ENCODE measurements around the gene ASB10. TPM values are rescaled to one million over a fixed set of nuclear protein-coding genes. Genes with fewer than 3 reads are reported as not detected.

Gene ASB10, protein sequence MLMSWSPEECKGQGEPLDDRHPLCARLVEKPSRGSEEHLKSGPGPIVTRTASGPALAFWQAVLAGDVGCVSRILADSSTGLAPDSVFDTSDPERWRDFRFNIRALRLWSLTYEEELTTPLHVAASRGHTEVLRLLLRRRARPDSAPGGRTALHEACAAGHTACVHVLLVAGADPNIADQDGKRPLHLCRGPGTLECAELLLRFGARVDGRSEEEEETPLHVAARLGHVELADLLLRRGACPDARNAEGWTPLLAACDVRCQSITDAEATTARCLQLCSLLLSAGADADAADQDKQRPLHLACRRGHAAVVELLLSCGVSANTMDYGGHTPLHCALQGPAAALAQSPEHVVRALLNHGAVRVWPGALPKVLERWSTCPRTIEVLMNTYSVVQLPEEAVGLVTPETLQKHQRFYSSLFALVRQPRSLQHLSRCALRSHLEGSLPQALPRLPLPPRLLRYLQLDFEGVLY
- total RNA-seq = not detected

GRCh38 chr7:151186640-151187408 is at the start of gene ASB10:
ASB10 (minus strand) TSS chr7:151187250; CDS start chr7:151187130, 120 bp downstream.
- Mint-ChIP-seq H3K4me1 (no peaks in the 10 kb centered on the region), H3K27ac (no peak within 1 kb of the TSS), H3K9me3 (ENCODE audit: low read depth) (no peaks in the 10 kb centered on the region), H3K36me3 (no peaks in the 10 kb centered on the region), H3K27me3 (peaks cover 12% of the 10 kb centered on the region), H3K4me3 (no peak within 1 kb of the TSS)
- ATAC-seq (no peak), DNase-seq (no peak)
- CTCF ChIA-PET = interaction anchor here (0.9 to 1.6 kb wide), 2 partner anchors 57 to 77 kb away, joined by 3 to 5 read pairs; no protein-coding TSS in a partner anchor

DNA sequence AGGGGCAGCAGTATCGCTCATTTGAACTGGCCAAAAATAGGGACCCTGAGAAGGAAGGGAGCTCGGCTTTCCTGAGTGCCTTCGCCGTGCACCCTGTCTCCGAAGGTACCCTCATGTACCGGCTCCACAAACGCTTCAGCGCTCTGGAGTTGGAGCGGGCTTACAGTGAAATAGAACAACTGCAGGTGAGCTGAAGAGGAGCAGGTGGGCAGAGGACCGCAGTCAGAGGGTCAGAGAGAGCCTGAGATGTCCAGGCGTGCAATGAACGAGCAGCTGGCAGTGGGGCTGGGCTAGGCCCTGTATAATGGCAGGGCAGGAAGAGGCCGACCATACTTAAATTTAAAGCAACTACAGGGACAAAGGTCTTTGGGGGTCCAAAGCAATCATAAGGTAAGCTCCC is 49.4 kb upstream of the ASB10 start:
- Mint-ChIP-seq H3K27me3 (no peaks in the 10 kb centered on the region), H3K36me3 (peaks cover 14% of the 10 kb centered on the region), H3K27ac (no peak overlapping the region), H3K4me3 (no peak overlapping the region), H3K4me1 (peaks cover 23% of the 10 kb centered on the region), H3K9me3 (ENCODE audit: low read depth) (no peaks in the 10 kb centered on the region)
- DNase-seq (no peak), ATAC-seq (no peak)
- CTCF ChIA-PET = interaction anchor here (0.7 to 1.5 kb wide), 4 partner anchors 8 to 113 kb away, joined by 3 to 4 read pairs (median 3); no protein-coding TSS in a partner anchor

DNA sequence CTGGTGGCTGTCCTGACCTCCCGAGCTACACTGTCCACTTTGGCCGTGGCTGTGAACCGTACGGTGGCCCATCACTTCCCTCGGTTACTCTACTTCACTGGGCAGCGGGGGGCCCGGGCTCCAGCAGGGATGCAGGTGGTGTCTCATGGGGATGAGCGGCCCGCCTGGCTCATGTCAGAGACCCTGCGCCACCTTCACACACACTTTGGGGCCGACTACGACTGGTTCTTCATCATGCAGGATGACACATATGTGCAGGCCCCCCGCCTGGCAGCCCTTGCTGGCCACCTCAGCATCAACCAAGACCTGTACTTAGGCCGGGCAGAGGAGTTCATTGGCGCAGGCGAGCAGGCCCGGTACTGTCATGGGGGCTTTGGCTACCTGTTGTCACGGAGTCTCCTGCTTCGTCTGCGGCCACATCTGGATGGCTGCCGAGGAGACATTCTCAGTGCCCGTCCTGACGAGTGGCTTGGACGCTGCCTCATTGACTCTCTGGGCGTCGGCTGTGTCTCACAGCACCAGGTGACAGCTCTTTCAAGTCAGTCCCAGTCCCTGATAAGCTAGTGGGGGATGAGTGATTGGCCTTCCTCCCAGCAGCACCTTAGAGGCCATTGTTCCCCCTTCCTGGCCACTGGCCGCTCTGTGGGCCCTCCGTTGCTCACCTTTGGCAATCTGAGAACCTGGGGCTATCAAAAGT is 48.2 kb upstream of the ASB10 start:
- Mint-ChIP-seq H3K9me3 (ENCODE audit: low read depth) (no peaks in the 10 kb centered on the region), H3K4me1 (peaks cover 25% of the 10 kb centered on the region), H3K27ac (no peak overlapping the region), H3K36me3 (peaks cover 14% of the 10 kb centered on the region), H3K27me3 (no peaks in the 10 kb centered on the region), H3K4me3 (no peak overlapping the region)
- DNase-seq = no peak
- ATAC-seq = no peak
- CTCF ChIA-PET = interaction anchor here (4.7 kb wide), 1 partner anchor 9 kb away, joined by 47 read pairs; no protein-coding TSS in a partner anchor

- Mint-ChIP-seq H3K9me3 (ENCODE audit: low read depth) (no peaks in the 10 kb centered on the region), H3K4me3 (peak overlapping the region; percentile 100), H3K4me1 (peaks cover 25% of the 10 kb centered on the region), H3K27me3 (no peaks in the 10 kb centered on the region), H3K27ac (peak overlapping the region; percentile 100), H3K36me3 (peaks cover 12% of the 10 kb centered on the region)
- CTCF ChIA-PET = interaction anchor here (1.4 to 4.7 kb wide), 2 partner anchors 10 to 14 kb away, joined by 3 to 47 read pairs; no protein-coding TSS in a partner anchor
- ATAC-seq (no peak), DNase-seq (no peak)
Observed at GRCh38 chr7:151233804-151234203, 46.8 kb upstream of the ASB10 start.

DNA sequence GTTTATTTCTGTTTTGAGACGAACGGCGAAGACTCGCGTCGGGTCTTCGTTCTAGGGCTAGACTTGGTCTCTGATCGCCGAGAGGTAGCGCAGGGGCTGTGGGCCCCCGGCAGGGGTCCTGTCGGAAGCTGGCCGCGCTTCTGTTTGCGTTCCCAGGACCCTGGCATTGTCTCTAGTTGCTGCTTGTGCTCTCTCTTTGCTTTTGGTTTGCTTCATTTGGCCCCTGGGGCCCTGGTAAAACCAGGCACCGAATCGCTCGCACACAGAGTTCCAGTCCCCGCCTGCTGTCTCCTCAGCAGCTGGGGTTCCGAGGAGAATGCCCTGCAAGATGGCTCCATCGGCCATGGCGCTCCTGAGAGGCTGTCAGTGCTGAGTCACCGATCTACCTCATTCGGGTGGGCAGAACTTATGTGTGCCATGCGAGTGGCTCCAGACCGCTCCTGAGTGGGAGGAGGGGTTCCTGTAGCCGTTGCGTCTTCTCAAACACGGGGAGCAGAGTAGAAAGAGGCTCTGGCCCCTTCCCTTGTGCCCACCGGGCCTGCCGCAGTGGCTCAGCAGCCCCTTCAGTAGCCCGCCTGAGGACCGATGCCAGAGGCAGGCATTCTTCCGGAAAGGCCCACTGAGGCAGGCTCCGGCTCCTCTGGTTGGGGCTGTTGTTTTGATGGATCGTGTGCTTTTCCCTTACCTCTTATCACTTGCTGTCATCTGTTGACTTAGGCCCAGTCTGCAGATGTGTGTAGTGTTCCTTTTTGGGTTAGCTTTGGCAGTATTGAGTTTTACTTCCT is 46.1 kb upstream of the ASB10 start:
- H3K27ac Mint-ChIP-seq = peak overlapping the region; percentile 100
- H3K9me3 Mint-ChIP-seq (ENCODE audit: low read depth) = no peaks in the 10 kb centered on the region
- CTCF ChIA-PET = interaction anchor here (0.8 to 4.7 kb wide), 7 partner anchors 11 to 270 kb away, joined by 3 to 47 read pairs (median 3); no protein-coding TSS in a partner anchor
- DNase-seq = peak; percentile 87
- peaks cover 30% of the 10 kb centered on the region for H3K4me1 Mint-ChIP-seq
- no peaks in the 10 kb centered on the region for H3K27me3 Mint-ChIP-seq
- peaks cover 12% of the 10 kb centered on the region for H3K36me3 Mint-ChIP-seq
- peak; percentile 77 for ATAC-seq
- peak overlapping the region; percentile 100 for H3K4me3 Mint-ChIP-seq

DNA sequence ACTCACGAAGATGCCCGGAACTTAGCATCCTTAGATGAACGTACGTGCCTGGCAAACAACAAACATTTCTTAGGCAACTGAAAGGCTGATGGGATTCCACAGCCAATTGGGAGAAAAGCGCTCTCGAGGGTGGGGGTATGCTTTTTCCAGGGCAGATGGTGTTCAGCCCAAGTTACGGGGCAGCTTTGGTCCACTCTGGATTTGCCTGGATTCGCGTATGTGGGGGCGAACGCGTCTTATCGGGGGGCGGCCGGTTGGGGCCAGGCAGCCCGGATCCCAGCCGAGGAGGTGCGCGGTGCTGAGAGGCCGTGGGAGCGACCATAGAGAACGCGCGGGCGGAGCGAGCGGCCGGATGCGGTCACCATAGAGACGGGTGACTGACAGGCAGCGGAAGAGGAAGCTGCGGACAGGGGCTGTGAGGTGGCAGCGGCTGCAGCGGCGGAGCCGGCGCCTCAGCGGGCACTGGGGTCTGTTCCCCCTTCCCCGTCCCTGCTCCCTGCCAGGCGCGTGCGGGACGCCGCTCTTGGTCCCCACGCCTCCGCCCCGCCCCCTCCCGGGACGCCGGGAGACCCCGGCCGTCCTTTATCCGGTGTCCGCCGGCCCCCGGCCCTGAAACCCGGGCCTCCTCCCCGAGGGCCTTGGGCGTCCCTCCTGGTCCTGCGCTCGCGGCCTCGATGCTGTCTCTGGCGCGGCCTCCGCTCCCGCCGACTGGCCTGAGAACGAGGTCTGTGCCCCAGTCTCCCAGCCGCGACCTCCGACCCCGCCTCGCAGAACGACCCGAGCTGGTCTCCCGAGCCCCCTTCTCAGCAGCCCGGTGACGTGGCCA is 45.3 kb upstream of the ASB10 start, which contains the start of gene CHPF2:
Gene CHPF2 (plus strand): TSS at position 393 of the 826 bp plus-strand sequence. CDS start 1,529 bp downstream, outside the sequence.
- H3K27me3 Mint-ChIP-seq = no peaks in the 10 kb centered on the region
- ATAC-seq (peak; percentile 89), DNase-seq (peak; percentile 96)
- H3K4me1 Mint-ChIP-seq = peaks cover 33% of the 10 kb centered on the region
- peaks cover 12% of the 10 kb centered on the region for H3K36me3 Mint-ChIP-seq
- CTCF ChIA-PET = interaction anchor here (0.8 to 4.7 kb wide), 8 partner anchors 12 to 270 kb away, joined by 3 to 47 read pairs (median 3); partner anchors contain the start of gene ABCB8
- peak within 1 kb of the TSS; percentile 100 for H3K27ac Mint-ChIP-seq
- no peaks in the 10 kb centered on the region for H3K9me3 Mint-ChIP-seq (ENCODE audit: low read depth)
- peak within 1 kb of the TSS; percentile 100 for H3K4me3 Mint-ChIP-seq

DNA sequence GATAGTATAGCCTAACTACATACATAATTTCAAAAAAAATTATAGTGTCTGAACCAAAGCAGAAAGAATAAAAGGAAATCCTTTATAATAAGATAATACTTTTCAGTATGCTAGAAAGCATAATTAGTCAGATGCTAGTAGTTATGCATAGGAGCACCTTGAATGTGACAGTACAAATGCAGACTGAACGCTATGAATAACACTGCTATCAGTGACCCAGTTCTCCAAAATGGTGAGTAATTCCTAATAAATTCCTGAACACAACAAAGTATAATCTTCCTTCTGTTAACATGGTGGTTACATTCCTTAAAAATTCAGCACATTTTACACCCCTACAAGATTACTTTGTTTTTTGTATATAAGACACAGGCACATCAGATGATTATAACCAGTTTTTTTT is 44.0 kb upstream of the ASB10 start:
- Mint-ChIP-seq H3K4me1 (peaks cover 40% of the 10 kb centered on the region), H3K4me3 (peak overlapping the region; percentile 100)
- no peak for ATAC-seq

GRCh38 chr7:151229249-151229648 is 42.2 kb upstream of the ASB10 start:
- Mint-ChIP-seq H3K36me3 (peaks cover 14% of the 10 kb centered on the region), H3K4me3 (no peak overlapping the region), H3K27ac (no peak overlapping the region), H3K27me3 (no peaks in the 10 kb centered on the region), H3K9me3 (ENCODE audit: low read depth) (no peaks in the 10 kb centered on the region), H3K4me1 (peaks cover 48% of the 10 kb centered on the region)
- ATAC-seq = no peak
- DNase-seq = no peak
- CTCF ChIA-PET = interaction anchor here (2.9 kb wide), 1 partner anchor 17 kb away, joined by 8 read pairs; no protein-coding TSS in a partner anchor

More for the DNA sequence above, 44.0 kb upstream of the ASB10 start:
- no peaks in the 10 kb centered on the region for H3K27me3 Mint-ChIP-seq
- H3K27ac Mint-ChIP-seq = no peak overlapping the region
- H3K9me3 Mint-ChIP-seq (ENCODE audit: low read depth) = no peaks in the 10 kb centered on the region
- no peak for DNase-seq
- peaks cover 7% of the 10 kb centered on the region for H3K36me3 Mint-ChIP-seq
- CTCF ChIA-PET = interaction anchor here (4.7 kb wide), 1 partner anchor 13 kb away, joined by 47 read pairs; no protein-coding TSS in a partner anchor

GRCh38 chr7:151228024-151228866 is 41.2 kb upstream of the ASB10 start:
- ATAC-seq (no peak), DNase-seq (no peak)
- Mint-ChIP-seq H3K27ac (peak overlapping the region; percentile 92), H3K4me1 (peaks cover 39% of the 10 kb centered on the region), H3K27me3 (no peaks in the 10 kb centered on the region), H3K4me3 (peak overlapping the region; percentile 98), H3K36me3 (peaks cover 17% of the 10 kb centered on the region), H3K9me3 (ENCODE audit: low read depth) (no peaks in the 10 kb centered on the region)
- CTCF ChIA-PET = interaction anchor here (0.7 to 6.2 kb wide), 7 partner anchors 16 to 200 kb away, joined by 3 to 47 read pairs (median 4); partner anchors contain the start of genes ABCB8 and GBX1

GRCh38 chr7:151226875-151227782 is 40.1 kb upstream of the ASB10 start, which contains the start of gene ABCF2:
ABCF2 (minus strand) TSS chr7:151227205; CDS start chr7:151226458, 747 bp downstream.
- Mint-ChIP-seq H3K36me3 (peaks cover 19% of the 10 kb centered on the region), H3K4me1 (peaks cover 38% of the 10 kb centered on the region), H3K9me3 (ENCODE audit: low read depth) (no peaks in the 10 kb centered on the region), H3K27ac (peak within 1 kb of the TSS; percentile 92), H3K4me3 (peak within 1 kb of the TSS; percentile 98), H3K27me3 (no peaks in the 10 kb centered on the region)
- DNase-seq (peak; percentile 99), ATAC-seq (peak; percentile 99)
- CTCF ChIA-PET = interaction anchor here (0.7 to 6.2 kb wide), 16 partner anchors 17 to 199 kb away, joined by 3 to 47 read pairs (median 4); partner anchors contain the start of genes ABCB8 and GBX1
